Glutamatergic neuron (in vitro differentiated cells): ENCODE data around the gene POLD1. TPM values are rescaled to one million over a fixed set of nuclear protein-coding genes. Genes with fewer than 3 reads are reported as not detected.

Source experiments
- DNase-seq: peaks from one replicate; pipeline ENCODE4 v3.0.0; 2022
- H3K27ac Mint-ChIP-seq: one replicate; pipeline ENCODE4 v1.8.0; 2020; ENCODE audit warnings: mild to moderate bottlenecking, mixed read lengths, inconsistent platforms; ENCODE audit not compliant: unreplicated experiment
- H3K27me3 Mint-ChIP-seq: one replicate; pipeline ENCODE4 v1.8.0; 2020; ENCODE audit warnings: mild to moderate bottlenecking, moderate library complexity, mixed read lengths, inconsistent platforms; ENCODE audit not compliant: unreplicated experiment
- H3K36me3 Mint-ChIP-seq: one replicate; pipeline ENCODE4 v1.8.0; 2020; ENCODE audit warnings: mild to moderate bottlenecking, mixed read lengths, inconsistent platforms; ENCODE audit not compliant: unreplicated experiment
- H3K4me1 Mint-ChIP-seq: one replicate; pipeline ENCODE4 v1.8.0; 2020; ENCODE audit warnings: mild to moderate bottlenecking, low read depth, mixed read lengths, inconsistent platforms; ENCODE audit not compliant: unreplicated experiment
- H3K4me3 Mint-ChIP-seq: one replicate; pipeline ENCODE4 v1.8.0; 2020; ENCODE audit warnings: mild to moderate bottlenecking, mixed read lengths, inconsistent platforms; ENCODE audit not compliant: unreplicated experiment
- H3K9me3 Mint-ChIP-seq: one replicate; pipeline ENCODE4 v1.8.0; 2020; ENCODE audit warnings: mild to moderate bottlenecking, moderate library complexity, mixed read lengths, inconsistent platforms; ENCODE audit not compliant: unreplicated experiment
- CTCF ChIP-seq: fragments of 200-600 bp; sonication (generic); IDR thresholded peaks from one replicate; pipeline ENCODE4 v1.5.0; 2021; ENCODE audit not compliant: partially characterized antibody, unreplicated experiment
- total RNA-seq: library from RNA; stranded (reverse); fragmentation: NEBNext Ultra II Directional; extraction: Animal tissue kit (Norgen Biotek cat#: 25700); gene quantifications from one replicate; pipeline ENCODE4 v1.2.1, GENCODE V29; 2021; ENCODE audit not compliant: unreplicated experiment

POLD1 gene
- total RNA-seq, 1 donor from 2014 or later, result 38.9 TPM

GRCh38 chr19:50423279-50424113, 39.3 kb downstream of the POLD1 start:
- Mint-ChIP-seq H3K4me3 (no peak overlapping the region), H3K36me3 (no peaks in the 10 kb centered on the region), H3K4me1 (peaks cover 6% of the 10 kb centered on the region), H3K9me3 (peaks cover 7% of the 10 kb centered on the region), H3K27me3 (peaks cover 3% of the 10 kb centered on the region), H3K27ac (no peak overlapping the region)
- DNase-seq, result no peak
- TF ChIP-seq CTCF, result no peak

GRCh38 chr19:50425581-50425980, 41.4 kb downstream of the POLD1 start:
- Mint-ChIP-seq H3K4me3 (no peak overlapping the region), H3K36me3 (no peaks in the 10 kb centered on the region), H3K27me3 (no peaks in the 10 kb centered on the region), H3K27ac (no peak overlapping the region), H3K9me3 (peaks cover 3% of the 10 kb centered on the region), H3K4me1 (no peaks in the 10 kb centered on the region)
- no peak for DNase-seq
- TF ChIP-seq CTCF, result no peak

DNA sequence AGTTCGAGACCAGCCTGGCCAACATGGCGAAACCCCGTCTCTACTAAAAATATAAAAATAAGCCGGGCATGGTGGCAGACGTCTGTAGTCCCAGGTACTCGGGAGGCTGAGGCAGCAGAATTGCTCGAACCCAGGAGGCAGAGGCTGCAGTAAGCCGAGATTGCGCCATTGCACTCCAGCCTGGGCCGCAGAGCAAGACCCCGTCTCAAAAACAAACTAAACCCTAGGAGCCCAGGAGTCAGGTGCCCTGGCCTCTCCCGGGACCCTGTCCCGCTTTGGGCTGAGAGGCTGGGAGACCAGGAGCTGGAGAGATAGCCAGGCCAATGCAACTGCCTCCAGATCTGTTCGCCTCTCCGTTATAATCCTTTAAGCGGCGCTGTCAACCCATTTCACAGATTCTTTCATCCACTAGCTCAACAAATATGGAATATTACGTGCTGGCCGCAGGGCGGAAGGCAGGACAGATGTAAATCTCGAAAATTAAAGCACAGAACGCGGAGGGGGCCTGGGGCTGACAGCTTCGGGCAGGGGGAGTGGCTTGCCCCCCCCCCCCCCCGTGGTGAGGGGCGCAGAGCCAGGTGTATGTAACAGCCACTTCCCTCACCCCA, 43.3 kb downstream of the POLD1 start:
- no peak overlapping the region for H3K27ac Mint-ChIP-seq
- DNase-seq, result no peak
- no peaks in the 10 kb centered on the region for H3K4me1 Mint-ChIP-seq
- H3K4me3 Mint-ChIP-seq, result no peak overlapping the region
- H3K36me3 Mint-ChIP-seq, result no peaks in the 10 kb centered on the region
- TF ChIP-seq CTCF, result no peak
- peaks cover 2% of the 10 kb centered on the region for H3K9me3 Mint-ChIP-seq
- H3K27me3 Mint-ChIP-seq, result no peaks in the 10 kb centered on the region

- Mint-ChIP-seq H3K27me3 (no peaks in the 10 kb centered on the region), H3K4me1 (peaks cover 2% of the 10 kb centered on the region), H3K36me3 (no peaks in the 10 kb centered on the region), H3K4me3 (no peak overlapping the region), H3K9me3 (peaks cover 2% of the 10 kb centered on the region), H3K27ac (no peak overlapping the region)
- no peak for DNase-seq
- TF ChIP-seq CTCF, result no peak
These were observed 43.9 kb downstream of the POLD1 start for GRCh38 chr19:50427997-50428425.
